ENCODE measurements around the gene APOBEC4. TPM values are rescaled to one million over a fixed set of nuclear protein-coding genes. Genes with fewer than 3 reads are reported as not detected.
"Not testable (repeated sequence)": the region's sequence is repeated elsewhere in the genome, so short reads cannot be mapped to it uniquely, and the experiment has no call there.

APOBEC4 gene
- total RNA-seq, 1 experiment from 2014 or later: not detected

GRCh38 chr1:183635099-183635605 is 18.0 kb downstream of the APOBEC4 start:
- H3K9me3 ChIP-seq (replicated peaks): no peaks in the 10 kb centered on the region
- peak overlapping the region; percentile 62 for H3K27ac ChIP-seq
- peak overlapping the region; percentile 59 for H3K4me3 ChIP-seq
- H3K27me3 ChIP-seq (replicated peaks): no peaks in the 10 kb centered on the region
- H3K4me1 ChIP-seq (replicated peaks): peaks cover 3% of the 10 kb centered on the region
- peak in 1 of 2 experiments; percentile 46 for DNase-seq (ENCODE audit: low read depth in 1 of 2, low spot score in 2 of 2)
- H3K36me3 ChIP-seq: peaks cover 25% of the 10 kb centered on the region

- peaks cover 3% of the 10 kb centered on the region for H3K4me1 ChIP-seq (replicated peaks)
- H3K27me3 ChIP-seq (replicated peaks): no peaks in the 10 kb centered on the region
- DNase-seq (ENCODE audit: low read depth in 1 of 2, low spot score in 2 of 2): peak in 1 of 2 experiments; percentile 19
- peak overlapping the region; percentile 62 for H3K27ac ChIP-seq
- peaks cover 31% of the 10 kb centered on the region for H3K36me3 ChIP-seq
- H3K9me3 ChIP-seq (replicated peaks): no peaks in the 10 kb centered on the region
- H3K4me3 ChIP-seq: peak overlapping the region; percentile 59
Measured at GRCh38 chr1:183634429-183635065, 18.6 kb downstream of the APOBEC4 start.

GRCh38 chr1:183633676-183634343 is 19.3 kb downstream of the APOBEC4 start:
- no peaks in the 10 kb centered on the region for H3K9me3 ChIP-seq (replicated peaks)
- H3K27me3 ChIP-seq (replicated peaks): no peaks in the 10 kb centered on the region
- peak overlapping the region; percentile 59 for H3K4me3 ChIP-seq
- peaks cover 3% of the 10 kb centered on the region for H3K4me1 ChIP-seq (replicated peaks)
- H3K27ac ChIP-seq: peak overlapping the region; percentile 6; the same call in 1 of the 2 replicates
- DNase-seq (ENCODE audit: low read depth in 1 of 2, low spot score in 2 of 2): peak; percentile 53 to 68
- H3K36me3 ChIP-seq: peaks cover 38% of the 10 kb centered on the region

- Histone ChIP-seq H3K27me3 (replicated peaks) (no peaks in the 10 kb centered on the region), H3K36me3 (peaks cover 47% of the 10 kb centered on the region), H3K9me3 (replicated peaks) (0 out of 2 replicates have a peak, but pooled peaks cover 2% of the 10 kb centered on the region), H3K4me3 (peak overlapping the region; percentile 59), H3K27ac (no peak overlapping the region), H3K4me1 (replicated peaks) (peaks cover 3% of the 10 kb centered on the region)
- DNase-seq (ENCODE audit: low read depth in 1 of 2, low spot score in 2 of 2): no peak
Measured at GRCh38 chr1:183632964-183633363, 20.2 kb downstream of the APOBEC4 start.

- Histone ChIP-seq H3K9me3 (replicated peaks) (0 out of 2 replicates have a peak, but pooled peaks cover 2% of the 10 kb centered on the region), H3K27ac (no peak overlapping the region), H3K27me3 (replicated peaks) (no peaks in the 10 kb centered on the region), H3K4me3 (no peak overlapping the region), H3K36me3 (peaks cover 55% of the 10 kb centered on the region), H3K4me1 (replicated peaks) (peaks cover 3% of the 10 kb centered on the region)
- no peak for DNase-seq (ENCODE audit: low read depth in 1 of 2, low spot score in 2 of 2)
Measured at GRCh38 chr1:183632114-183632513, 21.0 kb downstream of the APOBEC4 start.

GRCh38 chr1:183630748-183631147 is 22.4 kb downstream of the APOBEC4 start:
- Histone ChIP-seq H3K27ac (no peak overlapping the region), H3K4me1 (replicated peaks) (peaks cover 3% of the 10 kb centered on the region), H3K4me3 (no peak overlapping the region), H3K9me3 (replicated peaks) (0 out of 2 replicates have a peak, but pooled peaks cover 2% of the 10 kb centered on the region), H3K36me3 (peaks cover 69% of the 10 kb centered on the region), H3K27me3 (replicated peaks) (no peaks in the 10 kb centered on the region)
- DNase-seq (ENCODE audit: low read depth in 1 of 2, low spot score in 2 of 2): no peak

- Histone ChIP-seq H3K4me3 (no peak overlapping the region), H3K4me1 (replicated peaks) (peaks cover 3% of the 10 kb centered on the region), H3K27ac (no peak overlapping the region), H3K9me3 (replicated peaks) (0 out of 2 replicates have a peak, but pooled peaks cover 2% of the 10 kb centered on the region), H3K36me3 (peaks cover 86% of the 10 kb centered on the region), H3K27me3 (replicated peaks) (no peaks in the 10 kb centered on the region)
- DNase-seq (ENCODE audit: low read depth in 1 of 2, low spot score in 2 of 2): no peak
Measured at GRCh38 chr1:183628537-183628936, 24.6 kb downstream of the APOBEC4 start.

GRCh38 chr1:183626236-183626635 is 26.9 kb downstream of the APOBEC4 start:
- peaks cover 77% of the 10 kb centered on the region for H3K36me3 ChIP-seq
- DNase-seq (ENCODE audit: low read depth in 1 of 2, low spot score in 2 of 2); H3K27me3 ChIP-seq (replicated peaks); H3K4me1 ChIP-seq (replicated peaks); H3K9me3 ChIP-seq (replicated peaks); H3K27ac ChIP-seq; H3K4me3 ChIP-seq: not testable (repeated sequence)

GRCh38 chr1:183622884-183623785 is 30.0 kb downstream of the APOBEC4 start:
- no peak overlapping the region for H3K4me3 ChIP-seq
- no peak for DNase-seq (ENCODE audit: low read depth in 1 of 2, low spot score in 2 of 2)
- H3K27me3 ChIP-seq (replicated peaks): no peaks in the 10 kb centered on the region
- H3K4me1 ChIP-seq (replicated peaks): no peaks in the 10 kb centered on the region; the same call in 1 of the 2 replicates
- H3K27ac ChIP-seq: no peak overlapping the region
- H3K9me3 ChIP-seq (replicated peaks): no peaks in the 10 kb centered on the region
- peaks cover 48% of the 10 kb centered on the region for H3K36me3 ChIP-seq

GRCh38 chr1:183622013-183622412 is 31.1 kb downstream of the APOBEC4 start:
- no peak for DNase-seq (ENCODE audit: low read depth in 1 of 2, low spot score in 2 of 2)
- Histone ChIP-seq H3K36me3 (peaks cover 37% of the 10 kb centered on the region), H3K9me3 (replicated peaks) (no peaks in the 10 kb centered on the region), H3K4me1 (replicated peaks) (no peaks in the 10 kb centered on the region; the same call in 1 of the 2 replicates), H3K27me3 (replicated peaks) (no peaks in the 10 kb centered on the region), H3K27ac (no peak overlapping the region), H3K4me3 (no peak overlapping the region)

- H3K27ac ChIP-seq: no peak overlapping the region
- no peak overlapping the region for H3K4me3 ChIP-seq
- H3K27me3 ChIP-seq (replicated peaks): no peaks in the 10 kb centered on the region
- DNase-seq (ENCODE audit: low read depth in 1 of 2, low spot score in 2 of 2): no peak
- peaks cover 20% of the 10 kb centered on the region for H3K36me3 ChIP-seq
- H3K9me3 ChIP-seq (replicated peaks): no peaks in the 10 kb centered on the region
- H3K4me1 ChIP-seq (replicated peaks): no peaks in the 10 kb centered on the region; the same call in 1 of the 2 replicates
Measured at GRCh38 chr1:183620311-183620710, 32.8 kb downstream of the APOBEC4 start.

GRCh38 chr1:183619781-183620180 is 33.3 kb downstream of the APOBEC4 start:
- Histone ChIP-seq H3K4me1 (replicated peaks) (no peaks in the 10 kb centered on the region; the same call in 1 of the 2 replicates), H3K36me3 (peaks cover 14% of the 10 kb centered on the region), H3K4me3 (no peak overlapping the region), H3K27ac (no peak overlapping the region), H3K9me3 (replicated peaks) (no peaks in the 10 kb centered on the region), H3K27me3 (replicated peaks) (no peaks in the 10 kb centered on the region)
- no peak for DNase-seq (ENCODE audit: low read depth in 1 of 2, low spot score in 2 of 2)

- H3K27me3 ChIP-seq (replicated peaks); H3K9me3 ChIP-seq (replicated peaks); H3K4me3 ChIP-seq; H3K36me3 ChIP-seq; DNase-seq (ENCODE audit: low read depth in 1 of 2, low spot score in 2 of 2); H3K27ac ChIP-seq; H3K4me1 ChIP-seq (replicated peaks): not testable (repeated sequence)
Measured at GRCh38 chr1:183618202-183618601, 34.9 kb downstream of the APOBEC4 start.
